ENCODE data around the gene ZSWIM5.
"Not testable (repeated sequence)": the region's sequence is repeated elsewhere in the genome, so short reads cannot be mapped to it uniquely, and the experiment has no call there.

Gene ZSWIM5

DNA sequence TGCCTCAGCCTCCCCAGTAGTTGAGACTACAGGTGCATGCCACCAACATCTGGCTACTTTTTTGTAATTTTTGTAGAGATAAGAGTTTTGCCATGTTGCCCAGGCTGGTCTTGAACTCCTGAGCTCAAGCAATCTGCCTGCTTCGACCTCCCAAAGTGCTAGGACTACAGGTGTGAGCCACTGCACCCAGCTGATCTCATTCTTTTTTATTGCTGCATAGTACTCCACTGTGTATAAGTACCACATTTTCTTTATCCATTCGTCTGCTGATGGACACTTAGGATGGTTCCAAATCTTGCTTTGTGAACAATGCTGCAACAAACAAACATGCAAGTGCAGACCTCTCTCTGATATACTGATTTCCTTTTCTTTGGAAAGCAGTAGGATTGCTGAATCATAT lies 134.8 kb downstream of the ZSWIM5 start:
- H3K4me1 Mint-ChIP-seq (ENCODE audit: low read depth), result no peaks in the 10 kb centered on the region
- intact Hi-C loops (cut with micrococcal nuclease), result no loop called here
- no peak overlapping the region for H3K4me3 Mint-ChIP-seq
- no peak overlapping the region for H3K27ac Mint-ChIP-seq
- no peaks in the 10 kb centered on the region for H3K27me3 Mint-ChIP-seq
- no peaks in the 10 kb centered on the region for H3K36me3 Mint-ChIP-seq (ENCODE audit: low read depth)
- peaks cover 12% of the 10 kb centered on the region for H3K9me3 Mint-ChIP-seq

DNA sequence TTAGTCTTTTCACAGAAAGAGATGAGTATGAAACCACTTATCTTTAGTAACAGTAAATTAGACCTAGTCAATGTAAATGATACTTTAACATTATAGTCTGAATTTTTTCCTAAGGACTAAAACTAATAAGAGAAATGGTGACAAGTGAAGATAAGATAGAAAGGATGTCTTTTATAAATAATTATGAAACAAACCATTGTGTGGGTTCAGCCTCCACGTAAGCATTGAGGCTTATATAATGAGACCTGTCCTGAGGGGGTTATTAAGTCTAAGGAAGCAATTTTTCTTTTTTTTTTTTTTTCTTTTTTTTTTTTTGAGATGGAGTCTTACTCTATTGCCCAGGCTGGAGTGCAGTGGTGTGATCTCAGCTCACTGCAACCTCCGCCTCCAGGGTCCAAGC lies 138.6 kb downstream of the ZSWIM5 start:
- H3K27ac Mint-ChIP-seq, result no peak overlapping the region
- H3K9me3 Mint-ChIP-seq, result no peaks in the 10 kb centered on the region
- H3K4me1 Mint-ChIP-seq (ENCODE audit: low read depth), result no peaks in the 10 kb centered on the region
- H3K36me3 Mint-ChIP-seq (ENCODE audit: low read depth), result no peaks in the 10 kb centered on the region
- intact Hi-C loops (cut with micrococcal nuclease), result no loop called here
- H3K27me3 Mint-ChIP-seq, result no peaks in the 10 kb centered on the region
- no peak overlapping the region for H3K4me3 Mint-ChIP-seq

DNA sequence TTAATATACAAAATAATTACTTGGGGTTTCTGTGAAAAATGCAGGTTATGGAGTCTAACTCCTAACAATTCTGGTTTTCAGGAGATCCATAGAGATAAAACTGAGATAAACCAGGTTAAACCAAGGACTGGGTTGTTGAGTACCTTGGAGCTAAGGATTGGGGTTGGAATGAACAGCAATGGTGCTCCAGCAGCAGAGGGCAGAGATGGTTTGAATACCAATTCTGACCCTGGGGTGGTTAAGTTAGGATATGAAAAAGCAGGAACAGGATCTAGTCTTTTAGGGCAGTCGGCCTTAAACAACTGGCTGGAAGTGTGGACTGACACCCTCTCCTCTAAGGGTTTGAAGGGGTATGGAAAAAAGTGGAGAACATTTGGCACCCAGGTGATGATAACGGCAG lies 141.3 kb downstream of the ZSWIM5 start:
- Mint-ChIP-seq H3K4me3 (no peak overlapping the region), H3K4me1 (ENCODE audit: low read depth) (no peaks in the 10 kb centered on the region), H3K27me3 (no peaks in the 10 kb centered on the region), H3K36me3 (ENCODE audit: low read depth) (no peaks in the 10 kb centered on the region), H3K27ac (no peak overlapping the region), H3K9me3 (no peaks in the 10 kb centered on the region)
- intact Hi-C loops (cut with micrococcal nuclease), result no loop called here

DNA sequence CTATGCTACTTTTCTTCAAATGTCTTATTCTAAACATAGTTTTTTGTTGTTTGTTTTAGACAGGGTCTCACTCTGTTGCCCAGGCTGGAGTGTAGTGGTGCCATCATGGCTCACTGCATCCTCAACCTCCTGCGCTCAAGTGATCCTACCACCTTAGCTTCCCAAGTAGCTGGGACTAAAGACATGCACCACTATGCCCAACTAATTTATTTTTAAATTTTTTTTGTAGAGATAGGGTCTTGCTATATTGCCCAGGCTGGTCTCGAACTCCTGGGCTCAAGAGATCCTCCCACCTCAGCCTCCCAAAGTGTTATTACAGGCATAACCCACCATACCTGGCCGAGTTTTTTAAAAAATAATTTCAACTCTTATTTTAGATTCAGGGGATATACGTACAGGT lies 143.9 kb downstream of the ZSWIM5 start:
- H3K4me3 Mint-ChIP-seq; H3K27ac Mint-ChIP-seq; H3K4me1 Mint-ChIP-seq (ENCODE audit: low read depth); H3K9me3 Mint-ChIP-seq; intact Hi-C loops (cut with micrococcal nuclease); H3K36me3 Mint-ChIP-seq (ENCODE audit: low read depth); H3K27me3 Mint-ChIP-seq: not testable (repeated sequence)

DNA sequence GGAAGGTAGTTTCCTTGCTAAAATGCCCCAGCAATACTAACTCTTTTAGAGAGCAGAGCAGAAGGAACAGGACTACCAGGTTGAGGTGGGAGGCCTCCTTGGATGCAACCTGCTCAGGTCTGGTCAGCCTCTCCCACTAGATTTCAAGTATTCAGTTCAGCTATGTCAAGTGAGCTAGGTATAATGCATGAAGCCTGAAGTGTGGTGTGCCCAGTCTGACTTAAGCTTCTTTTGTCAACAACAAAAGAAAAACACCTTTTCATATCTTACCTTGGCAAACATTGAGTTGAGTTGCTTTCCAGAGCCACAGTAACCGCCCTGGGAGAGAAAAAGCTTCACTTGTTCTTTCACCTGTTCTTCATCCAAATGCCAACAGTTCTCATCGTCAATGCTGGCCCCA lies 146.6 kb downstream of the ZSWIM5 start:
- H3K4me1 Mint-ChIP-seq (ENCODE audit: low read depth), result no peaks in the 10 kb centered on the region
- no peak overlapping the region for H3K4me3 Mint-ChIP-seq
- no peaks in the 10 kb centered on the region for H3K27me3 Mint-ChIP-seq
- no peak overlapping the region for H3K27ac Mint-ChIP-seq
- no peaks in the 10 kb centered on the region for H3K9me3 Mint-ChIP-seq
- no peaks in the 10 kb centered on the region for H3K36me3 Mint-ChIP-seq (ENCODE audit: low read depth)
- intact Hi-C loops (cut with micrococcal nuclease), result no loop called here

DNA sequence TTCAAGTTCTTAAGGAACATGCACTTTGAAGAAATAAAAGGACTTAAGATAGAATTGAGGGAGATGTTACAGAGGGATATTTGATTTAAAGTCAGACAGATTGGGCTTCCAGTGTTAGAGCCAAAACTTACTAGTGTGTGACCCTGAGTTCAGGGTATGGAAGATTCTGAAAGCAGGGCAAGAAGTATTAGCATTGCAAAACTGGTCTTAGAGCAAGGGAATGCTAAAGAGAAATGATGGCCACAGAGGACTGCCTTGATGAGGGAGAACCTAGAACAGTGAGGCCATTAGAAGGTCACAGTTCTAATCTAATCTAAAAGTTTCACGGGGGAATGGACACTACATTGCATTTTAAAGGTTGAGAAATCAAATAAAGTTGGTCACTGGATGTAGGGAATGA lies 148.9 kb downstream of the ZSWIM5 start:
- Mint-ChIP-seq H3K27ac (no peak overlapping the region), H3K9me3 (no peaks in the 10 kb centered on the region), H3K27me3 (no peaks in the 10 kb centered on the region), H3K4me1 (ENCODE audit: low read depth) (peaks cover 7% of the 10 kb centered on the region), H3K36me3 (ENCODE audit: low read depth) (no peaks in the 10 kb centered on the region), H3K4me3 (no peak overlapping the region)
- intact Hi-C loops (cut with micrococcal nuclease), result no loop called here

DNA sequence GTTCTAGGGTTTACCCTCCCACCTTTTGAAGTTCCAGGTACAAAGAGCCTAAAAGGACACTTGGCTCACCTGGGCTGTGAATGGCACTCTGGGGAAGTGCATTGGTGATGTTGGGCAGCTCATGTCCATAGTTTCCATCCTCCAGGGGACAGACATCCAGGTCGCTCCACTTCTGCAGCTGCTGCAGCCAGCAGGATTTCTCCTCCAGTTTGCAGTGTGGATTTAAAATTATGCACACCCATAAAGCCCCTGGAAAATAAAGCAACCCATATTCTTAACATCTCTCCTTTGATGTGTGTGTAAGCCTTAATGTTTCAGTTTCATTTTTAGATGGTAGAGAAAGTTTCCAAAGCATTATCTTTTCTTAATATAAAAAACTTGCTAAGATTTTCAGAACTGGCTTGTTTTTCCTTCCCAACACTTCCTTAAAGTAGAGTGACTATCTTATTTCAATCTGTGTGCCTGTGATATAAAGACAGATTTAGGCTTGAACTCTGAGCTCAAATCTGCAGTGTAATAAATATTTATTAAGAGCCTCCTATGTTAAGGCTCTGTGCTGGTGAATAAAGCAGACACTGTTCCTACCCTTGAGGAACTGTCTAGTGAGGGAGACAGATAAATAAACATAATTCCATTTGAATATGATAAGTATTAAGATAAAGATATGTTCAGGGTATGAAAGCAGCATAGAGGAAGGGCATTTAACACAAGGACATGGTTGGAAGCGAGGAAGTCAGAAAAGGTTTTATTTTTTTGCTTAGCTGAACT lies 155.2 kb downstream of the ZSWIM5 start:
- no peaks in the 10 kb centered on the region for H3K9me3 Mint-ChIP-seq
- no peaks in the 10 kb centered on the region for H3K36me3 Mint-ChIP-seq (ENCODE audit: low read depth)
- intact Hi-C loops (cut with micrococcal nuclease), result no loop called here
- no peak overlapping the region for H3K4me3 Mint-ChIP-seq
- no peaks in the 10 kb centered on the region for H3K27me3 Mint-ChIP-seq
- H3K4me1 Mint-ChIP-seq (ENCODE audit: low read depth), result peaks cover 7% of the 10 kb centered on the region
- H3K27ac Mint-ChIP-seq, result no peak overlapping the region

DNA sequence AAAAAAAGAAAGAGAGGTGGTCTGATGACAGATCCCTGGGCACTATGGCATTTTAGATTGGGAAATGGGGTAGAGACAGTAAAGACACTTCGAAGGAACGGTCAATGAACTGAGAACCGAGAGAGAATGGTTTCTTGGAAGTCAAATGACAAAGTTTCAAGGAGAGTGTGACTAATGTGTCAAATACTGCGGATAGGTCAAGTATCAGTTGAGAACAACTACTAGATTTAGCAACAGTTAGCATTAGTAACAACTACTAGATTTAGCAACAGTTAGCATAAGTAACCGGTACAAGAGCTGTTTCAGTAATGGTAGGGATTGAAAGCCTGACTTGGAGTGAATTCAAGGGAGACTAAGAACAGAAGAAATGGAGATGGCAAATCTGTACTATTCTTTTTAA lies 159.4 kb downstream of the ZSWIM5 start:
- Mint-ChIP-seq H3K27me3 (no peaks in the 10 kb centered on the region), H3K27ac (no peak overlapping the region), H3K4me3 (no peak overlapping the region), H3K36me3 (ENCODE audit: low read depth) (no peaks in the 10 kb centered on the region), H3K9me3 (no peaks in the 10 kb centered on the region), H3K4me1 (ENCODE audit: low read depth) (no peaks in the 10 kb centered on the region)
- intact Hi-C loops (cut with micrococcal nuclease), result no loop called here

DNA sequence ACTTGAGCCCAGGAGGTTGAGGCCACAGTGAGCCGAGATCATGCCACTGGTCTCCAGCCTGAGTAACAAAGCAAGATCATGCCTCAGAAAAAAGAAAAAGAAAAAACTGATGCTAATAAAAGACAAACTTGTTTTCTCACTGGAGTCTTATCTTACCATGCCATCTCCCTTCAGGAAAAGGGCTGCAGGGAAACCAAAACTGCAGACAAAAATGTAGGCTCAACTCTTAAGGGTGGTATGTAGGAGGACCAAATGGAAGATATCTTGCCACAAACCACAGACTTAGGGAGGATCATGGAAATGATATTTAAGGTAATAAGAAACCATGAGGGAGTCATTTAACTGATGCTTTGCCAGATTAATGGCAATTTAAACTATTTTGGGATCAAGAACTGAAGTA lies 161.5 kb downstream of the ZSWIM5 start:
- no peak overlapping the region for H3K4me3 Mint-ChIP-seq
- intact Hi-C loops (cut with micrococcal nuclease), result no loop called here
- H3K27me3 Mint-ChIP-seq, result no peaks in the 10 kb centered on the region
- H3K4me1 Mint-ChIP-seq (ENCODE audit: low read depth), result no peaks in the 10 kb centered on the region
- H3K9me3 Mint-ChIP-seq, result no peaks in the 10 kb centered on the region
- no peak overlapping the region for H3K27ac Mint-ChIP-seq
- H3K36me3 Mint-ChIP-seq (ENCODE audit: low read depth), result no peaks in the 10 kb centered on the region

DNA sequence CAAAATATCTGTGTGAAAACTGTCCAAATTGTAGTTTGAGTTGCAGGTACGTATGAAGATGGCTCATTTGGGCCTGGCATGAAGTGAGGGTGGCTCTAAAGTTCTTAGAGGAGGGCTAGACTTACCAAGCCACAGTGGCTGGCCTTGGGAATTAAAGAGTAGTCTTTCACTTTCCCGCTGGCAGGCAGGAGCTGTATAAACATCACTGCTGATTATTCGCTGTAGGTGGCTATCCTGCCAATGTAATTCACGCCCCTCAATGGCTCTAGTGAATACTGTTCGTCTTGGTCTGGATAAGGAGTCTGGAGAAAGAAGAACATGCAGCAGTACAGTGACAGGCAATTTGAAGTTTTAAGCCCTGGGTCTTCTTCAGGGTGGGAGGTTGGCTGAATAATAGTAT lies 163.3 kb downstream of the ZSWIM5 start:
- Mint-ChIP-seq H3K4me1 (ENCODE audit: low read depth) (no peaks in the 10 kb centered on the region), H3K9me3 (no peaks in the 10 kb centered on the region), H3K27ac (no peak overlapping the region), H3K36me3 (ENCODE audit: low read depth) (no peaks in the 10 kb centered on the region), H3K4me3 (no peak overlapping the region), H3K27me3 (no peaks in the 10 kb centered on the region)
- intact Hi-C loops (cut with micrococcal nuclease), result no loop called here

DNA sequence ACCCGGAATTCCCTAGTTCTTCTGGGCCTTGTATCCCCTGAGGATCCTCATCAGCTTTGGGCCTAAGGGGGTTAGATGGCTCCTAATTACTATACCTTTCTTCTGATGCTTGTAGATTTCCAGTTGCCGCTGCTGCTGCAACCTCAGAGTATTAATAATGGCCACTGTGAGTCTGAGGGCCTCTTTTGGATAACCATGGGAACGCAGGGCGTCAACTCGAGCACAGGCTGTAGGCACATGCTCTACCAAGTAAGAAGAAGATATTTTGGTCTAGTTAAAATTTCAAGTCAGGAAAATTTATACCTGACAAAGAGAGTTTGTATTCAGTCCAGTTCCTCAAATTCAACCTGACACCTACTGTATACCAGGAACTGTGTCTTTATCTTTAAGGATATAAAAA lies 166.1 kb downstream of the ZSWIM5 start:
- Mint-ChIP-seq H3K36me3 (ENCODE audit: low read depth) (no peaks in the 10 kb centered on the region), H3K27ac (no peak overlapping the region), H3K4me1 (ENCODE audit: low read depth) (no peaks in the 10 kb centered on the region), H3K27me3 (no peaks in the 10 kb centered on the region), H3K4me3 (no peak overlapping the region), H3K9me3 (no peaks in the 10 kb centered on the region)
- intact Hi-C loops (cut with micrococcal nuclease), result no loop called here

DNA sequence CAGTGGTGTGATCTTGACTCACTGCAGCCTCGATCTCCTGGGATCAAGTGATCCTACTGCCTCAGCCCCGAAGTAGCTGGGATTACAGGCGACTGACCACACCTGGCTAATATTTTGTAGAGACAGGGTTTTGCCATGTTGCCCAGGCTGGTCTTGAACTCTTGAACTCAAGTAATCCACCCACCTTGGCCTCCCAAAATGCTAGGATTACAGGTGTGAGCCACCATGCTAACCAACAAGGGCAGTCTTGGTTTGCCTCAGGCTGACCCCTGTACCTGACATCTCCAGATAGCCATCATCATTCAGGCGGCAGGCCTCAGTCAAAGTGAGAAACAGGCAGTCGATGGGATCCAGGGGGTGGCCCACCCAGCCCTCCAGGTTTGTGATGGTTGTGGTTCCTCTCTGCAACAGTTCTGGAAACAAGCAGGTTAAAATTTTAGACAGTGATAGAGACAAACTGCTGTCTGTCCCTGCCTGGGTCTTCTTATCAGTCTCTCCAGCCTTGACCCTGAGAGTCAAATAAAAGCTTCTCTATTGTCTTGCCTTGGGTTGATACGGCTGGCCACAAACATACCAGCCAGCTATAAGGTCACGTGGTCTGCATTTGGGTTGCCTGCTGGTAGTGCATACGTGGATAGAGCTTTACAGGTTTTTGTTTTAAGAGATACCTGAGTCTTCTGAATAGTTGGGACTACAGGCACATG lies 167.6 kb downstream of the ZSWIM5 start:
- H3K4me1 Mint-ChIP-seq (ENCODE audit: low read depth), result no peaks in the 10 kb centered on the region
- intact Hi-C loops (cut with micrococcal nuclease), result no loop called here

DNA sequence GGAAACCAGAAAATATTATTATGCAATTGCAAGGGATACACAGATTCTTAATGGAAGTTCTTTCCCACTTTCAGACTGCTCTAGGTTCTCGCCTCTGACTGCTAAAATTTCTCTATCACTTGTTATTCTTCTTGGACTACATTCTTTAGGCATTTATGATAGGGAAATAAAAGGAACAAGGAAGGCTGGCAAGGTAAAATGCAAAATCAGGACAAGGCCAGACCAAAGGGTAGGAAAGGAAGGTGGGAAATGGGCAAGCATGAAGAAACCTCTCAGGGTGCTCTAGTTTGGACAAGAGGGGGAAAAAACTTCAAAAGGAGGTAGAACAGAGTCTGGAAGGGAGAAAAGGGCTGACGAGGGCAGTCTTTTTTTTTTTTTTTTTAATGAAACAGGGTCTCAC lies 168.2 kb downstream of the ZSWIM5 start:
- H3K36me3 Mint-ChIP-seq (ENCODE audit: low read depth), result no peaks in the 10 kb centered on the region
- H3K27ac Mint-ChIP-seq, result no peak overlapping the region
- H3K27me3 Mint-ChIP-seq, result no peaks in the 10 kb centered on the region
- no peak overlapping the region for H3K4me3 Mint-ChIP-seq
- H3K4me1 Mint-ChIP-seq (ENCODE audit: low read depth), result no peaks in the 10 kb centered on the region
- intact Hi-C loops (cut with micrococcal nuclease), result no loop called here
- no peaks in the 10 kb centered on the region for H3K9me3 Mint-ChIP-seq

More for the DNA sequence above, 167.6 kb downstream of the ZSWIM5 start:
- Mint-ChIP-seq H3K36me3 (ENCODE audit: low read depth) (no peaks in the 10 kb centered on the region), H3K9me3 (no peaks in the 10 kb centered on the region), H3K27me3 (no peaks in the 10 kb centered on the region), H3K27ac (no peak overlapping the region), H3K4me3 (no peak overlapping the region)

DNA sequence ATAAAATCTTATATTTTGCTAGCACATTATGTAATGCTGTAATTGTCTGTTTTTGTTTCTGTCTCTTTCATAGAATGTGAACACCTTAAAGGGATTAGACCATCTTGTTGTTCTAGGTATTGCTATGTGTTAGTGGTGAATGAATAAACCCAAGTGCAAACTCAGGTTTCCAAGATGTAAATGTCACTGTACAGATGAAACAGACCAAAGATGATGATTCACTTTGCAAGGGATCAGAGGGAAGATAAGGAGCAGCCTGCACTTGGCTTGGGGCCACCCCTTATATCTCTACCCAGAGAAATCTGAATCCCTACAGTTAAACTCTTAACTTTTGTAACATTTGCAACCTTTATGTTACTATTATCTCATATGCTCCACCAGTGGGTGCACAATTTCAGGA lies 168.9 kb downstream of the ZSWIM5 start:
- Mint-ChIP-seq H3K27me3 (no peaks in the 10 kb centered on the region), H3K9me3 (no peaks in the 10 kb centered on the region), H3K4me3 (no peak overlapping the region), H3K4me1 (ENCODE audit: low read depth) (no peaks in the 10 kb centered on the region), H3K27ac (no peak overlapping the region), H3K36me3 (ENCODE audit: low read depth) (no peaks in the 10 kb centered on the region)
- intact Hi-C loops (cut with micrococcal nuclease), result no loop called here

All from dendritic cell treated with granulocyte-macrophage colony-stimulating factor and Interleukin-4, amounts not matched to agents 40 ng/mL and 50 ng/mL, for 4 days (primary cell).